Adrenal gland (tissue), 12 donors: ENCODE measurements around the gene POLR3E. TPM values are rescaled to one million over a fixed set of nuclear protein-coding genes. Genes with fewer than 3 reads are reported as not detected.
A peak's percentile ranks its signal among the peaks of the same experiment; 100 is the strongest.

Experiments
- DNase-seq, 7 donors: peaks; one replicate each; pipeline ENCODE4 v3.0.0-alpha.2; 2019 to 2020
- H3K27ac ChIP-seq, 5 donors: fragments of 200-600 bp; sonication (generic) in 4 of 5; 1 replicate in 3 of 5; 2 replicates in 2 of 5; pipeline versions ENCODE4 v1.5.1 to v1.8.0; 2016 to 2020; ENCODE audit warnings: mild to moderate bottlenecking in 1 of 5
- H3K27me3 ChIP-seq: fragments of 200-600 bp; 2 replicates; pipeline ENCODE4 v1.8.0; 2021
- H3K36me3 ChIP-seq, 2 donors: fragments of 200-600 bp; replicated peaks in 1 of 2; 1 replicate in 1 of 2; 2 replicates in 1 of 2; pipeline versions ENCODE4 v1.5.1 to v1.8.0; 2018 to 2022
- H3K4me1 ChIP-seq, 2 donors: fragments of 200-600 bp; replicated peaks in 1 of 2; 1 replicate in 1 of 2; 2 replicates in 1 of 2; pipeline versions ENCODE4 v1.5.1 to v1.8.0; 2018 to 2021
- H3K4me3 ChIP-seq, 4 donors: fragments of 200-600 bp; sonication (generic) in 3 of 4; one replicate each; pipeline ENCODE4 v1.5.1; 2016 to 2018
- H3K9me3 ChIP-seq, 3 donors: fragments of 200-600 bp; sonication (generic) in 1 of 3; replicated peaks in 1 of 3; 1 replicate in 2 of 3; 2 replicates in 1 of 3; pipeline versions ENCODE4 v1.5.1 to v1.8.0; 2016 to 2021
- POLR2A ChIP-seq, 2 donors: fragments of 450-650 bp; IDR thresholded peaks; one replicate each; pipeline ENCODE4 v1.6.1; 2017; ENCODE audit warnings: antibody characterized with exemption in 2 of 2, mild to moderate bottlenecking in 2 of 2, moderate library complexity in 1 of 2
- WGBS, 4 donors: extraction: QIAGEN DNeasy Blood & Tissue Kit in 2 of 4; methylation state at CpG; one replicate each; pipeline versions ENCODE4 v1.1.5 to v1.1.7; 2013 to 2017; 5-methylcytosine and 5-hydroxymethylcytosine counted together
- intact Hi-C, 2 donors: fragments of 100-400 bp; cut with DNase I; formaldehyde crosslinking; loops; one replicate each; pipeline versions ENCODE4 v1.14.1 to v1.15.0; 2022 to 2023
- polyA plus RNA-seq, 3 donors: library from polyadenylated mRNA; stranded (reverse); fragments of 200-250 nt in 2 of 3; fragments of 350-450 nt in 1 of 3; fragmentation: Illumina TruSeq in 1 of 3; extraction: RNeasy Lipid Tissue Mini Kit (QIAGEN cat#74804) in 1 of 3; gene quantifications; one replicate each; pipeline ENCODE4 v1.2.3, GENCODE V29; 2013 to 2014
- total RNA-seq, 9 donors: library from RNA; depleted of rRNA in 4 of 9; stranded (reverse); fragments of >200 nt in 4 of 9; fragments of 120-200 nt in 1 of 9; fragmentation: NEBNext Ultra II Directional in 1 of 9; extraction: Animal tissue kit (Norgen Biotek cat#: 25700) in 1 of 9; gene quantifications; one replicate each; pipeline versions ENCODE4 v1.1.0 to v1.2.4, GENCODE V29; 2013 to 2023
- TF ChIP-seq, protein P1 (sequence below), 6 experiments: fragments of 450-650 bp in 4 of 6; fragments of 200-600 bp in 2 of 6; sonication (generic) in 1 of 6; IDR thresholded peaks; 1 replicate in 5 of 6; 2 replicates in 1 of 6; pipeline versions ENCODE4 v1.5.1 to v1.8.0; 2016 to 2021; ENCODE audit warnings: antibody characterized with exemption in 6 of 6, mild to moderate bottlenecking in 2 of 6, moderate library complexity in 1 of 6
- donor health status: healthy with polysubstance abuse.
- donor health status: Bipolar disorder and iron deficiency.
- donor health status: DM: yes; HTN: yes; CAD: no.
- donor health status: DM: no; HTN: no; CAD: no.
- donor health status: DM: no; HTN: no; CAD: no.
- donor health status: DM: yes; HTN: yes; CAD: no.

Gene POLR3E
- total and polyA plus RNA-seq, 12 donors = 43.8 to 99.4 (median 51.5) TPM

DNA sequence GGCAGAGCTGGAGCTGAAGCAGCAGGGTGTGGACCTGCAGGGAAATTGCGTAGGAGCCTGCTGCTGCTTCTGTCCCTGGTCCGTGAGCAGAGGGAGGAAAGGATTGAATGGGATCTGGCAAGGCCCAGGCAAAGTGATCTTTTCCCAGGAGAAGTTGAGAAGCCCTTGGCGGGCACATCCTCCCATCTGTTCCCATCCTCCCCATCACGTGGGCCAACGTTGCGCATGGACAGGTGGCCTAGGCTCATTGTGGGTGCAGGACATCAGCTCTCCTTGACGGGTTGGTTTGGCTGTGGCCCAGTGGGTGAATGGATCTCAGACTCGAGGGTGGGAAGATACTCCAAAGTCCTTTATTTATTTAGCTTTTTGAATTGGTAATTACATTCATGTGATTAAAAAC is 29.4 kb upstream of the POLR3E start:
- no peak for TF ChIP-seq POLR2A (IDR thresholded peaks at IDR 0.05)
- TF ChIP-seq, protein P1, sequence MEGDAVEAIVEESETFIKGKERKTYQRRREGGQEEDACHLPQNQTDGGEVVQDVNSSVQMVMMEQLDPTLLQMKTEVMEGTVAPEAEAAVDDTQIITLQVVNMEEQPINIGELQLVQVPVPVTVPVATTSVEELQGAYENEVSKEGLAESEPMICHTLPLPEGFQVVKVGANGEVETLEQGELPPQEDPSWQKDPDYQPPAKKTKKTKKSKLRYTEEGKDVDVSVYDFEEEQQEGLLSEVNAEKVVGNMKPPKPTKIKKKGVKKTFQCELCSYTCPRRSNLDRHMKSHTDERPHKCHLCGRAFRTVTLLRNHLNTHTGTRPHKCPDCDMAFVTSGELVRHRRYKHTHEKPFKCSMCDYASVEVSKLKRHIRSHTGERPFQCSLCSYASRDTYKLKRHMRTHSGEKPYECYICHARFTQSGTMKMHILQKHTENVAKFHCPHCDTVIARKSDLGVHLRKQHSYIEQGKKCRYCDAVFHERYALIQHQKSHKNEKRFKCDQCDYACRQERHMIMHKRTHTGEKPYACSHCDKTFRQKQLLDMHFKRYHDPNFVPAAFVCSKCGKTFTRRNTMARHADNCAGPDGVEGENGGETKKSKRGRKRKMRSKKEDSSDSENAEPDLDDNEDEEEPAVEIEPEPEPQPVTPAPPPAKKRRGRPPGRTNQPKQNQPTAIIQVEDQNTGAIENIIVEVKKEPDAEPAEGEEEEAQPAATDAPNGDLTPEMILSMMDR (IDR thresholded peaks at IDR 0.05) = no peak
- no peak for DNase-seq
- no peaks in the 10 kb centered on the region for H3K4me1 ChIP-seq
- no peaks in the 10 kb centered on the region for H3K27me3 ChIP-seq
- no peak overlapping the region for H3K4me3 ChIP-seq
- no peaks in the 10 kb centered on the region for H3K9me3 ChIP-seq
- peaks cover 0 to 68% of the 10 kb centered on the region in 2 donors for H3K36me3 ChIP-seq
- 89 to 95% (median 92%) methylated on average over 8 of the region's 8 CpGs for WGBS, 4 donors
- intact Hi-C loops = no loop called here
- H3K27ac ChIP-seq = no peak overlapping the region

DNA sequence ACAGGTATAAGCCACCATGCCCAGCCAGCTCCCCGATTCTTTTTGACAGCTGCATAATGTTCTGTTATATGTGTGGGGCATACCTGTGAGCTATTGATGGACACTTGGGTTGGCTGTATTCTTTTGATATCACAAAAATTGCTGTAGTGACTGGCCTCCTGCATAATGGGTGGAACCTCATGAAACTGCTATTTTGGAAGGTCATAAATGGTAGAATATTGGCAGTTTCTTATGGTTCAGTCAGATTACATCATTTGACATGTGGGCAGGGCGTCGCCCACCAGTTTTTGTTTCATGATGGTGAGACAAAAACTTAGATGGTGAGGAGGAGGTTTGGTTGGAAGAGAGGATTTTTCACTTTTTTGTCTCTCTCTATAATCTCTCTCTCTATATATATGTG is 26.7 kb upstream of the POLR3E start:
- intact Hi-C loops = no loop called here
- H3K9me3 ChIP-seq = no peaks in the 10 kb centered on the region
- no peak overlapping the region for H3K4me3 ChIP-seq
- TF ChIP-seq, protein P1 (IDR thresholded peaks at IDR 0.05) = no peak
- no peak for TF ChIP-seq POLR2A (IDR thresholded peaks at IDR 0.05)
- DNase-seq = no peak
- no peaks in the 10 kb centered on the region for H3K4me1 ChIP-seq
- H3K27ac ChIP-seq = no peak overlapping the region
- no peaks in the 10 kb centered on the region for H3K27me3 ChIP-seq
- H3K36me3 ChIP-seq = peaks cover 0 to 71% of the 10 kb centered on the region in 2 donors
- 94 to 96% (median 95%) methylated on average over 3 of the region's 3 CpGs for WGBS, 4 donors

DNA sequence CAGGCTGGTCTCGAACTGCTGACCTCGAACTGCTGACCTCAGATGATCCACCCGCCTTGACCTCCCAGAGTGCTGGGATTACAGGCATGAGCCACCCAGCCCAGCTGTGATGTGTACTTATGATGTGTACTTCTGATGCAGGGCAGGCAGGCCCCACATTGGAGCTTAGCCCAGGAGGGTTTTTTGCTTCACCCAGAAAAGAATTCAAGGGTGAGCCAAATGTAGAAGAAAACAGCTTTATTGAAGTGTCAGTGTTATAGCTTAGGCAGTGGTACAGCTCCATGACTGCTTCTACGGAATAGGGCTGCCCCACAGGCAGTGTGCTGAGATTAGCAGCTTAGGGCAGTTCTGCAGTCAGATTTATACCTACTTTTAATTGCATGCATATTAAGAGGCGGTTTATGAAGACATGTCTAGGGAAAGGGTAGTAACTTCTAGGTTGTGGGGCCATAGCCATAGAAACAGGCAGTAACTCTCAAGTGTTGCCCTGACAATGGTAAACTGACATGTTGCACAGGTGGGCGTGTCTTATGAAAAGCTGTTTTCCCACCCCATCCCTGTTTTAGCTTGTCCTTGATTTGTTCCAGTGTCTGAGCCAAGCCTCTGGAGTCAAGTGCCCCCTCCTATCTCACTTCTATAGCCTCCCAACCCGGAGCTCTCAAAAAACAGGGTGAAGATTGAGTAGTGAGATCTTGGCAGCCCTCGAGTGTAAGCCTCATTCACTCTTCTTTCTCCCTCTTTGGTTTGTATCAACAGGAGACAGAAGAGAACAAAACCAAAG is 24.1 kb upstream of the POLR3E start:
- H3K27me3 ChIP-seq = no peaks in the 10 kb centered on the region
- TF ChIP-seq POLR2A (IDR thresholded peaks at IDR 0.05) = no peak
- TF ChIP-seq, protein P1 (IDR thresholded peaks at IDR 0.05) = no peak
- 72 to 81% (median 76%) methylated on average over 8 of the region's 8 CpGs for WGBS, 4 donors
- H3K36me3 ChIP-seq = peaks cover 0 to 67% of the 10 kb centered on the region in 2 donors
- H3K4me1 ChIP-seq = no peaks in the 10 kb centered on the region
- H3K4me3 ChIP-seq = no peak overlapping the region
- H3K9me3 ChIP-seq = no peaks in the 10 kb centered on the region
- DNase-seq = peak in 1 of 7 donors; percentile 15
- intact Hi-C loops = no loop called here
- no peak overlapping the region for H3K27ac ChIP-seq

DNA sequence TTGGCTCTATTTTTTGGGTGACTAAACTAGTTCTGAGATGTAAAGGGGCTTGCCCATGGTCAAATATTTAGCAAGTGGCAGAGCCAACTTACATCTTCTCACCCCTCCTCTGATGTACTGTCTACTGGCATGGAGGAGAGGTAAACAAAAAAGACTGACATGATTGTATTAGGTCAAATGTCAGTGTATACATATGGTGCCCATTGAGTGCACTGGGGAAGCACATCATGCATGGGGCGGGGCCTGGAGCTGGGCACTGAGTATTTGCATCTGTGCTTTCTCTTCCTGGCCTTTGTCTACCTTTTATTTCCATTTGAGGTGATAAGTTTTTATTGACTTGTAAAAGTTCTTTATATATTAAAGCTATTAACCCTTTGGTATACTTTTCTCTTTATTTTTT is 22.3 kb upstream of the POLR3E start:
- H3K27ac ChIP-seq = no peak overlapping the region
- 95 to 100% (median 100%) methylated on average over 1 of the region's 1 CpG for WGBS, 4 donors
- no peaks in the 10 kb centered on the region for H3K4me1 ChIP-seq
- no peaks in the 10 kb centered on the region for H3K9me3 ChIP-seq
- no peaks in the 10 kb centered on the region for H3K27me3 ChIP-seq
- no peak for DNase-seq
- TF ChIP-seq POLR2A (IDR thresholded peaks at IDR 0.05) = no peak
- TF ChIP-seq, protein P1 (IDR thresholded peaks at IDR 0.05) = no peak
- intact Hi-C loops = no loop called here
- H3K4me3 ChIP-seq = no peak overlapping the region
- peaks cover 0 to 69% of the 10 kb centered on the region in 2 donors for H3K36me3 ChIP-seq
